Fibroblast of lung (primary cell): Measurements from ENCODE around the gene ILDR1.

Experiments used
- CTCF ChIP-seq, 2 donors: IDR thresholded peaks in 1 of 2; conservative IDR thresholded peaks in 1 of 2; 1 replicate in 1 of 2; 2 replicates in 1 of 2; pipeline ENCODE4 v1.5.1; 2011 to 2012; ENCODE audit warnings: low read length in 2 of 2, control low read depth in 1 of 2, inconsistent platforms in 1 of 2, low read depth in 1 of 2, mild to moderate bottlenecking in 1 of 2
- EZH2 ChIP-seq: IDR thresholded peaks from 2 replicates; pipeline ENCODE4 v1.5.1; 2012; ENCODE audit warnings: low read length, control low read depth, mild to moderate bottlenecking; ENCODE audit errors: missing control alignments

DNA sequence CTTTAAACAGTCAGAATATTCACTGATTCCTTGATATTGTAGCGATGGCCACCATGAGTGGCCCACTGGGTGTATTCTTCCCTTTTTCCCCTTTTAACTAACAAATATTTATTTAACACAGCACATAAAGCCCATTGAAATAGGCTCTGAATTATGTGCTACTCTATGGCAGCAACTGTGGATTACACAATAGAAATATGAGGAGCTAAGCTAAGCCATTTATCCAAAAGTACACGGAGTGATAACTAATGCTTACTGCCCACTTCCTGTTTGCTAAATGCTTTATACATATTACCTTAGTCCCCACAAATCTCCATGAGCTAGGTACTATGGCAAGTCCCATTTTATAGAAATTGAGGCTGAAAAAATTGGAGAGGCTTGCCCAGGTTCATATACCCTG is 17.9 kb downstream of the ILDR1 start:
- TF ChIP-seq CTCF (conservative IDR thresholded peaks at IDR 0.05 in 1 of 2, IDR thresholded peaks at IDR 0.05 in 1 of 2; ENCODE audit: low read depth in 1 of 2, low read length in 2 of 2) (no peak), EZH2 (no peak)
